HUES48 (cell line): ENCODE measurements around the gene PDSS2.
A peak's percentile ranks its signal among the peaks of the same experiment; 100 is the strongest.

Experiments
- H3K27ac ChIP-seq: one replicate; pipeline ENCODE4 v1.7.0; 2013; ENCODE audit warnings: low read depth, low read length, inconsistent platforms
- H3K27me3 ChIP-seq: 2 replicates; pipeline ENCODE4 v1.6.1; 2013; ENCODE audit warnings: mild to moderate bottlenecking, low read length; ENCODE audit not compliant: control insufficient read depth, insufficient read depth
- H3K36me3 ChIP-seq: 2 replicates; pipeline ENCODE4 v1.6.1; 2013; ENCODE audit warnings: low read length; ENCODE audit not compliant: control insufficient read depth, insufficient read depth
- H3K4me1 ChIP-seq: 2 replicates; pipeline ENCODE4 v1.6.1; 2013; ENCODE audit warnings: mild to moderate bottlenecking, low read length; ENCODE audit not compliant: control insufficient read depth, insufficient read depth
- H3K4me3 ChIP-seq: 2 replicates; pipeline ENCODE4 v1.5.1; 2013; ENCODE audit warnings: mild to moderate bottlenecking, low read depth, low read length
- H3K9ac ChIP-seq: 2 replicates; pipeline ENCODE4 v1.6.1; 2013; ENCODE audit warnings: mild to moderate bottlenecking, low read depth, low read length, moderate library complexity
- H3K9me3 ChIP-seq: 2 replicates; pipeline ENCODE4 v1.6.1; 2013; ENCODE audit warnings: low read length; ENCODE audit not compliant: control insufficient read depth, insufficient read depth

The PDSS2 gene

DNA sequence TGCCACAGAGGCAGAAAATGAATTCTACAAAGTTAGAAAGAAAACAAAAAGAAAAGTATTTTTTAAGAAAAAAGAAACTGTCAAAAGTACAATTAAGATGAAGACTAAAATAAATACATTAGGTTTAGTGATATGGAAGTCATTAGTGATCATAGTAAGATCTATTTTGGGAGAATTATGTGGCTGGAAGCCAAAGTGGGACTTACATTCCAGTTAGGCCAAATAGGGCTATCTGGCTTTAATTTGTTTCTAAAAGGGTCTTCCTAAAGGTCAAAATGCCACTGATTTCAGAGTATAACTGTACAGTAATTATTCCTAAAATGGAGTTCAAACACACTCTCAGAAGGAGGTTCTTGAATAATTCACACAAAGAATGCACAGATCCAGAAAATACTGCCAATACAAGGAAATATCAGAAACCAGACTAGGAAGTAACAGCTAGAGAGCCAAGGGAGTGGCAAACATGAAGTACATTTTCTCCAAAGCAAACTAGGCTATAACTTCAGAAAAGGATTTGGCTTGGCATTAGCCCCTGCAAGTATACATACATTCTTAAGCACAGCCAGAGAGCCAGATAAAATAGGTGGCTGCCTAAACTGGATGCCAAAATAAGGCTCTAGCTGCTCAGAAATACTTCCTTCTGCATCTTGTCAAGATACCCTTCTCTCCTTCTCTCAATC, 45.3 kb downstream of the PDSS2 start:
- no peaks in the 10 kb centered on the region for H3K9me3 ChIP-seq
- H3K4me3 ChIP-seq: no peak overlapping the region
- peaks cover 45% of the 10 kb centered on the region for H3K4me1 ChIP-seq
- H3K27me3 ChIP-seq: no peaks in the 10 kb centered on the region
- H3K36me3 ChIP-seq: no peaks in the 10 kb centered on the region
- H3K27ac ChIP-seq: peak overlapping the region; percentile 4
- no peak overlapping the region for H3K9ac ChIP-seq

DNA sequence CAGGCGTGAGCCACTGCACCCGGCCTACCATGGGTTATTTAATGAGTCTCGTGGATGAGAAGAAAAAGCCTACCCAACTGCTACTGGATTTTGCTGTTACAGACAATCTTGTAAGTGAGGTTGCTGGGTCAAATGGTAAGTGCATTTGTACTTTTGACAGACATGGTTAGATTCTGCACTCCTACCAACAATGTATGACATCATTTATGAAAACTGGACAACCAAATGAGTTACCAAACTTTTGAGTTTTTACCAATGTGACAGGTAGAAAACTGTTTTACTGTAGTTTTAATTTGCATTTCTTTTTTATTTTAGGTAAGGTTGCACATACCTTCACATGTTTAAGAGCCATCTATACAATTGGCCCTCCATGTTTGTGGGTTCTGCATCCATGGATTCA, 48.2 kb downstream of the PDSS2 start:
- Histone ChIP-seq H3K9me3 (no peaks in the 10 kb centered on the region), H3K4me1 (peaks cover 51% of the 10 kb centered on the region), H3K4me3 (no peak overlapping the region), H3K9ac (no peak overlapping the region), H3K27ac (no peak overlapping the region), H3K27me3 (no peaks in the 10 kb centered on the region), H3K36me3 (no peaks in the 10 kb centered on the region)

DNA sequence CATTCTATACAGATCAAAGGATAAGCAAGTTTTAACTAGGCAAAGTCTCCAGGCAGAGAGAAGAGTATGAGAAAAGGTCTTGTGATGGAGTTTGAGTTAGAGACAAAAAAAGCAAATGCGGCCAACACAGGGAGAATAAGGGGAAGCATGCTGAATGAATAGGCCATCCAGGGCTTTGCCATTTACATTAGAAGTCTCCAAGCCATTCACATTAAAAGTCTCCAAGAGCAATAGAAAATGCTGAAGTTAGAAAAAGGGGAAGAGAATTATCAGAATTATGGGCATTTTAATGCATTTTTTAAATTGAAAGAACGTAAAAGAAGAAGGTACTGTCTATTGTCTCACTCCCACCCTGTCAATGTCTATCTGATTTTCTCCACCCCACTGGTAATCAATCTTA, 49.4 kb downstream of the PDSS2 start:
- Histone ChIP-seq H3K9ac (no peak overlapping the region), H3K36me3 (no peaks in the 10 kb centered on the region), H3K4me3 (no peak overlapping the region), H3K9me3 (no peaks in the 10 kb centered on the region; the same call in 1 of the 2 replicates), H3K27me3 (no peaks in the 10 kb centered on the region), H3K4me1 (peaks cover 38% of the 10 kb centered on the region), H3K27ac (peak overlapping the region; percentile 62)

DNA sequence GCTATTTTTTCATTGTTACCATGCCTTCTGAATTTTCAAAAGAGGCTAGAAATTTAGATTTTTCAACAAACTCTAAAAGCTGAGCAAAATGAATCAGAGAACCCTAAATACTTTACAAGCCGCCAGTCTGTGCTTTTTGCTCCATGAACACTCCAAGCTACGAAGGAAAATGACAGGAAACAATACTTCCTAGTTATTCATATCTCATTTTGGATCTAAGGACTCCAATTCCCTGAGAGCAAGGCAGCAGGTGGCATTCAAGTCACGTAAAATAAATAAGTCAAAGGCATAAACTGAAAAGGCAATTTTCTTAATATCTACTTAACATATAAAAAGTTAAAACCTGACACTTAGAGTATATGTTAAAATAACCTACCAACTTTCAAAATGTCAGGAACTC, 50.6 kb downstream of the PDSS2 start:
- no peaks in the 10 kb centered on the region for H3K36me3 ChIP-seq
- H3K9me3 ChIP-seq: no peaks in the 10 kb centered on the region; the same call in 1 of the 2 replicates
- H3K4me3 ChIP-seq: no peak overlapping the region
- no peaks in the 10 kb centered on the region for H3K27me3 ChIP-seq
- no peak overlapping the region for H3K9ac ChIP-seq
- no peak overlapping the region for H3K27ac ChIP-seq
- peaks cover 26% of the 10 kb centered on the region for H3K4me1 ChIP-seq

DNA sequence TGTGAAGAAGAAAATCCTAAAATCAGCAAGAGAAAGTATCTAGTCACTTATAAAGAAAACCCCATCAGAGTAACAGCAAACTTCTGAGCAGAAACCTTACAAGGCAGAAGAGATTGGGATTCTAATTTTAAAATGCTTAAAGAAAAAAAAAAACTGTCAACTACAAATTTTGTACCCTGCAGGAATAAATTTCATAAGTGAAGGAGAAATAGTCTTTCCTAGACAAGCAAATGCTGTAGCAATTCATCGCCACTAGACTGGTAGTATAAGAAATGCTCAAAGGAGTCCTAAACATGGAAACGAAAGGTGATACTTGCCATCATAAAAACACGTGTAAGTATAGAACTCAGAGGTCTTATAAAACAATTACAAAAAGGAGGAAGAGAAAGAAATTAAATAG, 54.4 kb downstream of the PDSS2 start:
- H3K4me1 ChIP-seq: peaks cover 22% of the 10 kb centered on the region
- H3K9ac ChIP-seq: no peak overlapping the region
- H3K36me3 ChIP-seq: no peaks in the 10 kb centered on the region
- H3K27ac ChIP-seq: no peak overlapping the region
- no peaks in the 10 kb centered on the region; the same call in 1 of the 2 replicates for H3K9me3 ChIP-seq
- no peaks in the 10 kb centered on the region for H3K27me3 ChIP-seq
- no peak overlapping the region for H3K4me3 ChIP-seq

DNA sequence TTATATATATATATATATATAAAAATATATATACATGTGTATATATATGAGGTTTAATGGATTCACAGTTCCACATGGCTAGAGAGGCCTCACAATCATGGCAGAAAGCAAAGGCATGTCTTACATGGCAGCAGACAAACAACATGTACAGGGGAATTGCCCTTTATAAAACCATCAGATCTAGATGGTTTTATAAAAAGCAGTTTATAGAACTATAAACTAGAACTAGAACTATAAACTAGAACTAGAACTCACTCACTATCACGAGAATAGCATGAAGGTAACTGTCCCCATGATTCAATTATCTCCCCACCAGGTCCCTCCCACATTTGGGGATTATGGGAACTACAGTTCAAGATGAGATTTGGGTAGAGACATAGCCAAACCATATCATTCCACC, 56.8 kb downstream of the PDSS2 start:
- peaks cover 6% of the 10 kb centered on the region; the same call in 1 of the 2 replicates for H3K4me1 ChIP-seq
- H3K9me3 ChIP-seq: no peaks in the 10 kb centered on the region; the same call in 1 of the 2 replicates
- H3K27me3 ChIP-seq: no peaks in the 10 kb centered on the region
- no peaks in the 10 kb centered on the region for H3K36me3 ChIP-seq
- H3K27ac ChIP-seq: no peak overlapping the region
- no peak overlapping the region for H3K9ac ChIP-seq
- H3K4me3 ChIP-seq: no peak overlapping the region

DNA sequence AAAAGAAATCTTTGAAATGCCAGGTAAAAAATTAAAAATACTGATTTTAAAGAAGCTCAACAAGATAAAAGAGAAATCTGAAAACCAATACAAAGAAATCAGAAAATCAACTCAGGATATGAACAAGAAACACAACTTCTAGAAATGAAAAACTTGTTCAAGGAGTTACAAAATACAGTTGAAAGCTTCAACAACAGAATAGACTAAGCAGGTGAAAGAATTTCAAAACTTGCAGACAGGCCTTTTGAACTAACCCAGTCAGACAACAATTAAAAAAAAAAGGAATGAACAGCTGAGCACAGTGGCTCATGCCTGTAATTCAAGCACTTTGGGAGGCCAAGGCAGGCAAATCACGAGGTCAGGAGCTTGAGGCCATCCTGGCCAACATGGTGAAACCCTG, 57.8 kb downstream of the PDSS2 start:
- Histone ChIP-seq H3K9me3 (no peaks in the 10 kb centered on the region; the same call in 1 of the 2 replicates), H3K27ac (no peak overlapping the region), H3K27me3 (no peaks in the 10 kb centered on the region), H3K36me3 (no peaks in the 10 kb centered on the region), H3K4me1 (peaks cover 6% of the 10 kb centered on the region; the same call in 1 of the 2 replicates), H3K9ac (no peak overlapping the region), H3K4me3 (no peak overlapping the region)

DNA sequence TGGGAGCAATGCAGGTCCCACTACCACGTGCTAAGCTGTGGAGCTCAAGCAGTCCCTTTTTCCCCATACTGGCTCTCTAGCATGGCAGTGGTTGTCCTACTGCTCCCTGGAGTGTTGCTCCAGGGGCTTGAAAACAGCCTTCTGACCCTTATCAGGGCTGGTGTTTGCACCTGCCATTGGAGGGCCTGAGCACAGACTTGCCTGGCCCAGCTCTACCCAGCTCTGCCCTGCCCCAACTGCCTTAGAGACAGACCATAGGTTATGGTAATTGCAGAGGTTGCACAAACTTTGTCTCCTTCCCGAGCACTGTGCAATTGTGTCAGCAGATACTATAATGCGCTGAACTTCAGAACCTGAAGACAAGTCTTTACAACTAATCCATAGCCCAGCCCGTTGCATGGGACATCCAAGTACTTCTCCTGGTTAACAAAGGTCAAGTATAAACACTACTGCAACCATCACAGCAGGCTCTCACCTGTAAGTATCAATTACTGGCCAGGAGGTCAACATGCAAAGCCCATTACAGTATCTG, 58.7 kb downstream of the PDSS2 start:
- H3K9ac ChIP-seq: no peak overlapping the region
- no peak overlapping the region for H3K4me3 ChIP-seq
- no peaks in the 10 kb centered on the region; the same call in 1 of the 2 replicates for H3K9me3 ChIP-seq
- peaks cover 6% of the 10 kb centered on the region; the same call in 1 of the 2 replicates for H3K4me1 ChIP-seq
- no peak overlapping the region for H3K27ac ChIP-seq
- H3K36me3 ChIP-seq: no peaks in the 10 kb centered on the region
- H3K27me3 ChIP-seq: no peaks in the 10 kb centered on the region

DNA sequence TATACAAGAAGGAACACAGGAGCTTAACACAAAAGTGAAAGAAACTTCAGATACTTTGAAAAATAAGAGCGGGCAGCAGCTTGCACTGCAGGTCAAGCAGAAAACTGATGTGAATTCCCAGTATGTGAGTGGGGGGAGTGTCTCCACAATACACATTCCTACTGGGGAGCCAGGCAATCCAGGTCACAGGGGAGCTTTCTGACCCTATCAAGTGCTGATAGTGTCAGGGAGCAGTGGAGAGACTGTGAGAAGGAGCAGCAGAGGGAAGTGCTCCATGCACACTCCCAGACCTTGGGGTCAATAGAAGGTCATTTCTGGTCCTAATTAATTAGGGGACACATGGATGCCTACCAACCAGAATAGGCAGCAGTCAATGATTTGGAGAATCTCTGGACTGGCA, 59.4 kb downstream of the PDSS2 start:
- no peaks in the 10 kb centered on the region for H3K27me3 ChIP-seq
- no peak overlapping the region for H3K27ac ChIP-seq
- H3K4me3 ChIP-seq: no peak overlapping the region
- no peak overlapping the region for H3K9ac ChIP-seq
- no peaks in the 10 kb centered on the region for H3K36me3 ChIP-seq
- no peaks in the 10 kb centered on the region; the same call in 1 of the 2 replicates for H3K9me3 ChIP-seq
- H3K4me1 ChIP-seq: peaks cover 6% of the 10 kb centered on the region; the same call in 1 of the 2 replicates

DNA sequence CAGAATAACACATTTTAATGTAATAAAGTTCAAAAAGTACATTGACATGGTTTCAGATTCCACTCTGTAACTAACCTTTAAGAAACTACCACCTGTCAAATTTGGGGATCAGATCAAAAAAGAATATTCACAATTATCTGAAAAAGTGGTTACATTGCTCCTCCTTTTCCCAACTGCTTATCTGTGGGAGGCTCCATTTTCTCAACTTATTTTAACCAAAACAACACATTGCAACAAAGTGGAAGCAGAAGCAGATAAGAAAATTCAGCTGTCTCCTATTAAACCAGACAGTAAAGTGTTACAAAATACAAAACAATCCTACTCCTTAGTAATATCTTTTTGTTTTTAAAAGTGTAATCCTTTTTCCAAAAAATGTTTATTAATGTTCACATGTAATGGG, 61.4 kb downstream of the PDSS2 start:
- Histone ChIP-seq H3K27me3 (no peaks in the 10 kb centered on the region), H3K27ac (no peak overlapping the region), H3K36me3 (no peaks in the 10 kb centered on the region), H3K4me3 (no peak overlapping the region), H3K9me3 (0 out of 2 replicates have a peak, but pooled peaks cover 2% of the 10 kb centered on the region), H3K9ac (no peak overlapping the region), H3K4me1 (peaks cover 6% of the 10 kb centered on the region; the same call in 1 of the 2 replicates)

DNA sequence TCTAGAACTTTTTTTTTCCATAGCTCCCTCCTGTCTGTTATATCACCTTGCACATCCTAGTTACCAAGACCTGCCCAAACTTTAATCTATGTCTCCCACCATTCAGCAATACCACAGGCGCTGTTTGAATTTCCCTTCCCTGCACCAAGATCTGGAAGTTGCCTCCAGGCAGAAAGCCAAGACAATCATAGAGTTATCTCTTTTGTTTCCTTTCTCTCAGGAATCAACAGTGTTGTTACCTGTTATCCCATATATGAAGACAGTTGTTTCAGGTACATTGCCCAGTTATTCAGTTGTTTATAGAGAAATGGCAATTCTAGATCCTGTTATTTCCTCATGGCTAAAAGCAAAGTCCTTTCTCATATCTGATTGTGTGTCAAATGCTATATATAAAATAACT, 63.2 kb downstream of the PDSS2 start:
- H3K9ac ChIP-seq: no peak overlapping the region
- no peaks in the 10 kb centered on the region for H3K36me3 ChIP-seq
- H3K9me3 ChIP-seq: 0 out of 2 replicates have a peak, but pooled peaks cover 2% of the 10 kb centered on the region
- peaks cover 6% of the 10 kb centered on the region; the same call in 1 of the 2 replicates for H3K4me1 ChIP-seq
- H3K27me3 ChIP-seq: no peaks in the 10 kb centered on the region
- no peak overlapping the region for H3K4me3 ChIP-seq
- no peak overlapping the region for H3K27ac ChIP-seq
